Kidney (tissue), 14 donors: Measurements from ENCODE around the gene NDEL1. TPM values are rescaled to one million over a fixed set of nuclear protein-coding genes. Genes with fewer than 3 reads are reported as not detected.

Experiments used
- DNase-seq, 5 donors: peaks; one replicate each; pipeline ENCODE4 v3.0.0-alpha.2; 2013 to 2020
- FAIRE-seq: peaks from 2 replicates; lab custom pipeline; 2012; peaks lifted over from hg19 to GRCh38; lab: Jason Lieb, UNC
- H3K27ac ChIP-seq, 2 donors: one replicate each; pipeline ENCODE4 v1.7.0; 2013; ENCODE audit warnings: low read depth in 2 of 2, low read length in 2 of 2, inconsistent platforms in 1 of 2
- H3K27me3 ChIP-seq: one replicate; pipeline ENCODE4 v1.7.1; 2013; ENCODE audit warnings: low read length, inconsistent platforms; ENCODE audit not compliant: control insufficient read depth, insufficient read depth
- H3K36me3 ChIP-seq, 3 donors: one replicate each; pipeline versions ENCODE4 v1.7.0 to v1.7.1; 2013; ENCODE audit warnings: low read length in 3 of 3, control low read depth in 1 of 3, inconsistent platforms in 1 of 3; ENCODE audit not compliant: insufficient read depth in 3 of 3, control insufficient read depth in 2 of 3
- H3K4me1 ChIP-seq, 3 donors: one replicate each; pipeline versions ENCODE4 v1.7.0 to v1.7.1; 2013; ENCODE audit warnings: low read length in 3 of 3, inconsistent platforms in 1 of 3, low read depth in 1 of 3; ENCODE audit not compliant: control insufficient read depth in 2 of 3, insufficient read depth in 2 of 3
- H3K4me3 ChIP-seq, 3 donors: one replicate each; pipeline versions ENCODE4 v1.7.0 to v1.8.1; 2013; ENCODE audit warnings: low read length in 3 of 3, control low read depth in 1 of 3, inconsistent platforms in 1 of 3
- H3K9ac ChIP-seq, 3 donors: one replicate each; pipeline versions ENCODE4 v1.7.0 to v1.7.1; 2013; ENCODE audit warnings: low read length in 3 of 3, control low read depth in 1 of 3, inconsistent platforms in 1 of 3
- H3K9me3 ChIP-seq, 3 donors: one replicate each; pipeline versions ENCODE4 v1.7.0 to v1.7.1; 2013; ENCODE audit warnings: low read length in 3 of 3, control low read depth in 1 of 3, inconsistent platforms in 1 of 3; ENCODE audit not compliant: control insufficient read depth in 2 of 3, insufficient read depth in 1 of 3
- intact Hi-C: fragments of 100-400 bp; cut with DNase I; formaldehyde crosslinking; loops from one replicate; pipeline ENCODE4 v1.11.1; 2022
- polyA plus RNA-seq: library from polyadenylated mRNA; stranded (reverse); fragments of 350-450 nt; fragmentation: Illumina TruSeq; extraction: RNeasy Lipid Tissue Mini Kit (QIAGEN cat#74804); gene quantifications from one replicate; pipeline ENCODE4 v1.2.3, GENCODE V29; 2014; ENCODE audit warnings: low read depth, low replicate concordance; ENCODE audit not compliant: insufficient read depth
- total RNA-seq: library from RNA; stranded (reverse); fragmentation: NEBNext Ultra II Directional; extraction: Animal tissue kit (Norgen Biotek cat#: 25700); gene quantifications from one replicate; pipeline ENCODE4 v1.2.1, GENCODE V29; 2021
- TF ChIP-seq, protein P1 (sequence below): IDR thresholded peaks from 3 replicates; pipeline ENCODE4 v1.5.1; 2012; ENCODE audit warnings: mild to moderate bottlenecking, moderate library complexity, borderline replicate concordance; ENCODE audit not compliant: insufficient read depth; ENCODE audit errors: extremely low read depth
- donor health status: control.
- donor health status: control.
- donor health status: control.
- donor health status: control.
- donor health status: control.
- donor health status: DM: yes; HTN: yes; CAD: no.
- donor health status: Normal renal cell carcinoma (clear cell type).

Gene NDEL1
- total and polyA plus RNA-seq, 2 donors from 2014 or later: 17.9 to 66.1 TPM

DNA sequence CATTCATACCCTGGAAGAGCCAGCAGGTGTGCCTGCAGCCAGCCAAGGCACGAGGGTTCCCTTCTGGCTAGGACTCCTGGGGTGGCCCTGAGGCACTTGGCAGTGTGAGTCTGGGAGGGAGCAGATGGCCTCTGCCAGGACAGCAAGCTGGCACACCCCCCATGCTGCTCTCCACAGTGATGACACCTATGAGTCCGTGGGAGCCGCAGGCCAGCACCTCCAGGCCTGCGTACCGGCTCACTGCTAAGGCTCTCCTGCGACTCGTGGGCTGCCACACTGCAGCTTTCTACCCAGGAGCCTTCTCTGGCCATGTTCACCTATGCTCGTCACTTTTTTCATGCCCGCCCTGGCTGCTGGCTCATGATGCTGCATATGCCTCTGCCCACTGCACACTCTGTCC, 68.1 kb downstream of the NDEL1 start:
- intact Hi-C loops: no loop called here
- Histone ChIP-seq H3K9ac (no peak overlapping the region), H3K4me3 (no peak overlapping the region), H3K36me3 (peaks cover 21 to 54% (median 37%) of the 10 kb centered on the region in 3 donors), H3K4me1 (no peaks in the 10 kb centered on the region), H3K27me3 (no peaks in the 10 kb centered on the region), H3K9me3 (no peaks in the 10 kb centered on the region), H3K27ac (no peak overlapping the region)
- DNase-seq: no peak
- TF ChIP-seq, protein P1, sequence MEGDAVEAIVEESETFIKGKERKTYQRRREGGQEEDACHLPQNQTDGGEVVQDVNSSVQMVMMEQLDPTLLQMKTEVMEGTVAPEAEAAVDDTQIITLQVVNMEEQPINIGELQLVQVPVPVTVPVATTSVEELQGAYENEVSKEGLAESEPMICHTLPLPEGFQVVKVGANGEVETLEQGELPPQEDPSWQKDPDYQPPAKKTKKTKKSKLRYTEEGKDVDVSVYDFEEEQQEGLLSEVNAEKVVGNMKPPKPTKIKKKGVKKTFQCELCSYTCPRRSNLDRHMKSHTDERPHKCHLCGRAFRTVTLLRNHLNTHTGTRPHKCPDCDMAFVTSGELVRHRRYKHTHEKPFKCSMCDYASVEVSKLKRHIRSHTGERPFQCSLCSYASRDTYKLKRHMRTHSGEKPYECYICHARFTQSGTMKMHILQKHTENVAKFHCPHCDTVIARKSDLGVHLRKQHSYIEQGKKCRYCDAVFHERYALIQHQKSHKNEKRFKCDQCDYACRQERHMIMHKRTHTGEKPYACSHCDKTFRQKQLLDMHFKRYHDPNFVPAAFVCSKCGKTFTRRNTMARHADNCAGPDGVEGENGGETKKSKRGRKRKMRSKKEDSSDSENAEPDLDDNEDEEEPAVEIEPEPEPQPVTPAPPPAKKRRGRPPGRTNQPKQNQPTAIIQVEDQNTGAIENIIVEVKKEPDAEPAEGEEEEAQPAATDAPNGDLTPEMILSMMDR: no peak
- no peak for FAIRE-seq

DNA sequence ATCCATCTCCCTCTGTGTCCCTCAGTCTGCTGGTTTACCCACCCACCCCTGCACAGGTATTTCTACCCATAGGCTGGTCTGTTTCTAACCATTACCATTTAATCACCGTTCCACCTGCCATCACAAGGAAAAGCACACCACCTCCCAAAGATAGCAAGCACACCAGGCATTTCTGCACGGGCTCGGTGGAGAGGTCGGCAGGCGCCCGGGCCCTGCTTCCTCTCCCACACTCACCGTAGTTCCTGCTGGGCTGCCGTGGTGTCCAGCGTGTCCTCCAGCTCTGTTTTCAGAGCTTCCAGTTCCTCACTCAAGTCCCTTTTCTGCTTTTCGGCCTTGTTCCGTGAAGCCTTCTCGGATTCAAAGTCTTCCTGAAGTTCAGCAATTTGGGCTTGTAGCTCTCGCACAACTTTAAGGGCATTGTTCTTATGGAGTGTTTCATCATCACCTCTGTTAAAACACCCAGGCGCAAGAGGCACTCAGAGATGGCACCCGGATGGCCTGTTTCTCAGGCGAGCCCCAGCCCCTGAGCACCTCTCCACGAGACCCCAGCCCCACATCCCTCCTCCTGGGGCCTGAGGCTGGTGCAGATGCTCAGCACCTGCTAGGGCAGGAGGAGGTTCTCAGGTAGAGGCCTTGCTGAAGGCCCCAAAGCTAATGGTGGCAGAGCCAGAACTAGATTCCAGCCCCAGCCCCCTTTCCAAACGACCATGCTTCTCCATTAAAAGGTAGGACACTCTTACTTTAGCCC, 69.0 kb downstream of the NDEL1 start:
- Histone ChIP-seq H3K9ac (no peak overlapping the region), H3K4me3 (no peak overlapping the region), H3K4me1 (no peaks in the 10 kb centered on the region), H3K27ac (no peak overlapping the region), H3K36me3 (peaks cover 21 to 52% (median 35%) of the 10 kb centered on the region in 3 donors), H3K9me3 (no peaks in the 10 kb centered on the region), H3K27me3 (no peaks in the 10 kb centered on the region)
- DNase-seq (no peak), FAIRE-seq (no peak)
- intact Hi-C loops: no loop called here
- TF ChIP-seq, protein P1: no peak

DNA sequence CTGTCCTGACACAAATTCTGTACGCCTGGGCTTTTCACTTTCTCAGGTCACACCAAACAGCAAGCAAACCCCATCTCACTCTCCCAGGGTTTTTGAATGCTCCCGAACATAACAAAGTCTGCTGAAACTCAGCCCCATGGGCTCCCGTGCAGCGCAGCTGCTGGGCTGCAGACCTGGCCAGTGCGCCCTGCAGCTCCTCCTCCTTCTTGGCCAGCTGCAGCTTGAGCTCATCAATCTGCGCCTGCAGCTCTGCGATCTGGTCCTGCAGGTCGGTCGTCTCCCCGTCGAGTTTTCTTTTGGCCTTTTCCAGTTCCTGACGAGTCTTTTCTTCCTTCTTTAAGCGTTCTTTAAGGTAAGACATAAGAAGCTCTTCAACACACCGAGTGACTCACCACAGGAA, 70.5 kb downstream of the NDEL1 start:
- no peak overlapping the region for H3K4me3 ChIP-seq
- H3K9ac ChIP-seq: no peak overlapping the region
- intact Hi-C loops: no loop called here
- no peaks in the 10 kb centered on the region for H3K4me1 ChIP-seq
- TF ChIP-seq, protein P1: no peak
- H3K27ac ChIP-seq: no peak overlapping the region
- H3K9me3 ChIP-seq: no peaks in the 10 kb centered on the region
- DNase-seq (no peak), FAIRE-seq (no peak)
- no peaks in the 10 kb centered on the region for H3K27me3 ChIP-seq
- peaks cover 14 to 40% (median 24%) of the 10 kb centered on the region in 3 donors for H3K36me3 ChIP-seq
